ENCODE measurements around the gene ATXN7L2.
A peak's percentile ranks its signal among the peaks of the same experiment; 100 is the strongest.

ATXN7L2 gene

GRCh38 chr1:109528712-109529111 is 45.0 kb downstream of the ATXN7L2 start:
- no peak for DNase-seq

- no peak for DNase-seq
These were observed 46.3 kb downstream of the ATXN7L2 start for GRCh38 chr1:109529881-109530456.

- DNase-seq: no peak
These were observed 46.9 kb downstream of the ATXN7L2 start for GRCh38 chr1:109530457-109531087.

- DNase-seq: no peak
These were observed 47.7 kb downstream of the ATXN7L2 start for GRCh38 chr1:109531380-109531779.

GRCh38 chr1:109531826-109532364 is 48.2 kb downstream of the ATXN7L2 start:
- DNase-seq: no peak

GRCh38 chr1:109532365-109533136 is 48.8 kb downstream of the ATXN7L2 start:
- DNase-seq: peak; percentile 88 to 91

GRCh38 chr1:109534307-109534858 is 50.7 kb downstream of the ATXN7L2 start:
- DNase-seq: no peak

- DNase-seq: no peak
These were observed 51.8 kb downstream of the ATXN7L2 start for GRCh38 chr1:109535481-109535880.

- no peak for DNase-seq
These were observed 52.3 kb downstream of the ATXN7L2 start for GRCh38 chr1:109535971-109536491.

GRCh38 chr1:109537450-109538178 is 53.9 kb downstream of the ATXN7L2 start:
- DNase-seq: no peak

GRCh38 chr1:109538827-109539555 is 55.3 kb downstream of the ATXN7L2 start:
- no peak for DNase-seq

- DNase-seq: no peak
These were observed 56.0 kb downstream of the ATXN7L2 start, which contains the start of gene GPR61 for GRCh38 chr1:109539676-109540075. Gene GPR61 (plus strand): TSS chr1:109539872. CDS start chr1:109543023, 3,151 bp downstream.

GRCh38 chr1:109541102-109541501 is 57.4 kb downstream of the ATXN7L2 start:
- DNase-seq: no peak
